Measurements from ENCODE around the gene SNX27. TPM values are rescaled to one million over a fixed set of nuclear protein-coding genes. Genes with fewer than 3 reads are reported as not detected.
"Not testable (repeated sequence)": the region's sequence is repeated elsewhere in the genome, so short reads cannot be mapped to it uniquely, and the experiment has no call there.

SNX27 gene
- total RNA-seq, 1 donor from 2014 or later = 16.4 TPM

DNA sequence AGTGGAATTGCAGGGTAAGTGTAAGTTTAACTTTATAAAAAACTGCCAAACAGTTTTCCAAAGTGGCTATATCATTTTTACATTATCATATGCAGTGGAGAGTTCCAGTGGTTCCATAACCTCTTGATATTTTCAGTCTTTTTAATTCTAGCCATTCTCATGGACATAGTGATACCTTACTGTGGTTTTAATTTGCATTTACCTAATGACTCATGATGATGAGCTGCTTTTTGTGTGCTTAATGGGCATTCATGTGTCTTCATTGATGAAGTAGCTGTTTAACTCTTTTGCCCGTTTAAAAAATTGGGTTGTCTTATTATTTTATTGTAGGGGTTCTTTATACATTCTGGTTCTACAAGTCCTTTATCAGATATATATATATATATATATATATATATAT is 29.4 kb downstream of the SNX27 start:
- ATAC-seq = no peak

DNA sequence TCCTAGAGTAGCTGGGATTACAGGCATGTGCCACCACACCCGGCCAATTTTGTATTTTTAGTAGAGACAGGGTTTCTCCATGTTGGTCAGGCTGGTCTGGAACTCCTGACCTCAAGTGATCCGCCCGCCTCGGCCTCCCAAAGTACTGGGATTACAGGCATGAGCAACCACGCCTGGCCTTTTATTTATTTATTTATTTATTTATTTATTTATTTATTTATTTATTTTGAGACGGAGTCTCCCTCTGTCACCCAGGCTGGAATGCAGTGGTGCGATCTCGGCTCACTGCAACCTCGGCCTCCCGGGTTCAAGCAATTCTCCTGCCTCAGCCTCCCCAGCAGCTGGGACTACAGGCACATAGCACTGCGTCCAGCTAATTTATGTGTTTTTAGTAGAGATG is 31.2 kb downstream of the SNX27 start:
- not testable (repeated sequence) for ATAC-seq

GRCh38 chr1:151644001-151644400 is 32.2 kb downstream of the SNX27 start:
- no peak for ATAC-seq

DNA sequence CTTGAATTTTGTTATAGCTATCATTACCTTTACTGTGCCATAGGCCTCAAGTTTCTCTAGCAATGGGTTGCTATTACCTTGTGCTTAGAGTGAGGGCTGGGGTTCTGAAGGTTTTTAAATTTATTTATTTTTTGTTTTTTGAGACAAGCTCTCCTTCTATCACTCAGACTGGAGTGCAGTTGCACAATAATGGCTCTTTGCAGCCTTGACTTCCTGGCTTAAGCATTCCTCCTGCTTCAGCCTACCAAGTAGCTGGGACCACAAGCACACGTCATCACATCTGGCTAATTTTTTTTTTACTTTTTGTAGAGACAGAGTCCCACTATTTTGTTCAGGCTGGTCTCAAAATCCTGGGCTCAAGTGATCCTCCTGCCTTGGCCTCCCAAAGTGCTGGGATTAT is 41.5 kb downstream of the SNX27 start:
- no peak for ATAC-seq

- no peak for ATAC-seq
Observed at GRCh38 chr1:151655371-151655770, 43.5 kb downstream of the SNX27 start.

DNA sequence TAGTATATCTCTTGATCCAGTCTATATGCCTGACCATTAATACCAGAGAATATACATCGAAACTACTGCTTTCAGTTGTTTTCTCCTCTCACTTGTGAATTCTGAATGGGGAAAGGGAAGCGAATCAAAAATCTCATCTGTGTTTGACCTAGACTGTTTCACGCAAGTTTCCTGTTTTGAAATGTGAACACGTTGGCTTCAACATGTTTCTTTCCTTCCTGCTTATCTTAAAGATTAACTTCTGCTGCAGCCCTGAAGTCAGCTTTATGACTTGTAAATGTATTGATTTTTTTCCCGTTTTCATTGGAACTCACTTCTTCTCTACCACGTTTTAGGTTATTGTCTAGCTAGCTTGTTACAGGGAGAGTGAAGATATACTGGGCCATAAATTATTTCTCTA is 49.9 kb downstream of the SNX27 start:
- ATAC-seq = no peak

DNA sequence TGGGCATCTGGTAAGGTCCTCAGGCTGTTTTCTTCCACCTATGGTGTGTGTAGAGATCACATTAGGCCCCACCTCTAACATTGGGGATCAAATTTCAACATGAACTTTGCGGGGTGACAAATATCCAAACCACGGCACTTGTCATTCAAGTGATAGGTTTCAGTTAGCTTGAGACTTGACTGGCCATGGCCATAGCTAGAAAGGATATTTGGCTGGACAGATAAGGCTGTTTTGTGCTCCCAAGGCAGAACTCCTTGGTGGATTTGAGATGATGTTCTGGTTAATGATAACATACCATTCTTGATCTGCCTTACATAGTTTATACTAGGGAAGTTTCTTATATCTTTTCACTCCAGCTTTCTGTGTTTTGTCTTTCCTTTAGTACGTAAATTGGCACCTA is 56.2 kb downstream of the SNX27 start:
- no peak for ATAC-seq

DNA sequence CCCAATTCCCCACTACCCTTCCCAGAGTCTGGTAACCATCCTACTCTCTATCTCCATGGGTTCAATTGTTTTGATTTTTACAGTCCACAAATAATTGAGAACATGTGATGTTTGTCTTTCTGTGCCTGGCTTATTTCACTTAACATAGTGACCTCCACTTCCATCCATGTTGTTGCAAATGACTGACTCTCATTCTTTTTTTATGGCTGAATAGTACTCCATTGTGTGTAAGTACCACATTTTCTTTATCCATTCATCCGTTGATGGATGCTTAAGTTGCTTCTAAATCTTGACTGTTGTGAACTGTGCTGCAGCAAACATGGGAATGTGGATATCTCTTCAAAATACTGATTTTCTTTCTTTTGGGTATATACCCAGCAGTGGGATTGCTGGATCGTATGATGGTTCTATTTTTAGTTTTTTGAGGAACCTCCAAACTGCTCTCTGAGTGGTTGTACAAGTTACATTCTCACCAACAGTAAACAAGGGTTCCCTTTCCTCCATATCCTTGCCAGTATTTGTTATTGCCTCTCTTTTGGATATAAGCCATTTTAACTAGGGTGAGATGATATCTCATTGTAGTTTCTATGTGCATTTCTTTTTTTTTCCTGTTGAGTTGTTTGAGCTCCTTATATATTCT is 58.3 kb downstream of the SNX27 start:
- not testable (repeated sequence) for ATAC-seq

- no peak for ATAC-seq
Observed at GRCh38 chr1:151673407-151673806, 61.6 kb downstream of the SNX27 start.

GRCh38 chr1:151680391-151680790 is 68.5 kb downstream of the SNX27 start:
- ATAC-seq = peak; percentile 51

DNA sequence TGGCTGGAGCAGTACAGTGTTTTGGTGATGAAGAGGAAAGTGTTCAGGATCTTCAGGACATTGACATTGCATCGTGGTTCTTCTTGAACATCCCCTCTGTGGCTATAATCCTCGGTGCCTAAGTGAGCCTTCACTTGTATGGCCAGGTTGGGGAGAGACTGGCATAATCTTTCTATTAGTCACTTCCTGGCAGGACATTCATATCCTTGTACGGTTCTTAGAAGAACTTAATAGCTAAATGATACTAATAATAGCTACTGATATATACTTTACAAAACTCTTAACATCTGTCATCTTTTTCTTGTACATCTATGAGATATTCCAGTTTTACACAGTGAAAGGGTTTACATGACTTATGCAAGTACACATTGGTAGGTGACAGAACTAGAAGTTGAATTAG is 69.0 kb downstream of the SNX27 start:
- ATAC-seq = peak; percentile 95

GRCh38 chr1:151681923-151682322 is 70.1 kb downstream of the SNX27 start:
- no peak for ATAC-seq

GRCh38 chr1:151682901-151683300 is 71.1 kb downstream of the SNX27 start:
- ATAC-seq = not testable (repeated sequence)

- no peak for ATAC-seq
Observed at GRCh38 chr1:151684128-151684527, 72.3 kb downstream of the SNX27 start.

GRCh38 chr1:151686561-151686960 is 74.7 kb downstream of the SNX27 start:
- no peak for ATAC-seq

DNA sequence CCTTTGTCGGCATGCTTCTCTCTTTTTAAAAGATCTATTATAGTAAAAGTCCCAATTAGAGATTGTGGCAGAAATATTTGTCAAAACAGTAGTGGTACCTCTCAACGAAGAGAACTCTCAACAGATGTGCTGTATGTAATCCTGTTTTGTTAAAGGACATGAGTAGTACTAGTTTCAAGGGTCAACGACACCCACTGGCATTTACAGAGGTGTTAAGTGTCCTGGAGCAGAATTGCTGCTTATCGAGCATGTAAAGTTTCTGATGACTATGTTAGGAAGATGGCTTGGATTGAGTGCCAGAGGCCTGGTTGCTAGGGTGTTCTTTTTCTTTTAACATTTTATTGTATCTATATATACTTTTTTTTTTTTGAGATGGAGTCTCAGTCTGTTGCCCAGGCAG is 77.6 kb downstream of the SNX27 start:
- no peak for ATAC-seq

DNA sequence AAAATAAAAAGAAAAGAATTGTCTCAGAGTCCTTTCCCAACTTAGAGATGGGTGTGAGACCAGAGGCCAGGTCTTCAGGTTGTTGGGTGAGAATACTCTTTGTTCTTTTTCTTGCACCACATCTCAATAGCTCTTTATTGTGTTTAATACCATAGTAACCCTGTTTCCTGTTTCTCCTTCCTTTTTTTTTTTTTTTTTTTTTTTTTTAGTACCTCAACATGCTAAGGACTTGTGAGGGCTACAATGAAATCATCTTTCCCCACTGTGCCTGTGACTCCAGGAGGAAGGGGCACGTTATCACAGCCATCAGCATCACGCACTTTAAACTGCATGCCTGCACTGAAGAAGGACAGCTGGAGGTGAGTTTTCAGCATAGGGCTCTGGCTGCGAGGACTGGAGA is 80.4 kb downstream of the SNX27 start:
- no peak for ATAC-seq

DNA sequence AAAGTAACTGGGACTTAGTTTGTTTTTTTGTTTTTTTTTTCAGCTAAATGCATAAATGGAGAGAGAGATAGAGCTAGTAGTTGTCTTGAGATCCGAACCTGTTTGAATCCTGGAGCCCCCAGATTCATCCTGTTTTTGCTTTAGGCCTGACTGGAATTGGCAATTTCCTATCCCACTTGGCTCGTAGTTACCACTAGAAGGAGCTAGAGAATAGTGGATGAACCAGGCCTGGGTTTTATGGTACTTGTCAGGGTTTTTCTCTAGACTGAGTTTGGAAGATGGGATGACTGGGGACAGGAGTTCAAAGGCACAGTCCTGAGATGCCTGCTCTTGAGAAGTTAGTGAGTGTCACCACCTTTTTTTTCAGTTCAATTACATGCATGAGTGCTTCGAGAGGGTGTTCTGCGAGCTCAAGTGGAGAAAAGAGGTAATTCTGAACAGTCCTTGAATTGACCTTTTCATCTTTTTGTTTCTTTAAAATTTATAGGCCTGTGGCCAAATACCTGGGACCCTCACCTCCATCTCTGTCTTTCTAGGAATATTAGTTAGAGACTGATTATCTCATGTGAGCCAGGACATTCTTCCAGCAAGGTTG is 81.3 kb downstream of the SNX27 start:
- ATAC-seq = peak; percentile 44

DNA sequence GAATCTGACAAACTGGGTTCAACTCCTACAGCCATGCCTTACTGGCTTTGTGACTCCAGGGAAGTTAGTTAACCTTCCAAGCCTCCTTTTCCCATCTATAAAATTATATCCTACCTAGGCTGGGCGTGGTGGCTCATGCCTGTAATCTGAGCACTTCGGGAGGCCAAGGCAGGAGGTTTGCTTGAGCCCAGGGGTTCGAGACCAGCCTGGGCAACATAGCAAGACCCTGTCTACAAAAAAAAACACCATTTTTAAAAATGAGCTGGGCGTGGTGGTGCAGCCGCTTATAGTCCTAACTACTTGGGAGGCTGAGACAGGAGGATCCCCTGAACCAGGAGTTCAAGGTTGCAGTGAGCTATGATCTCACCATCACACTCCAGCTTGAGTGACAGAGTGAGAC is 89.7 kb downstream of the SNX27 start:
- ATAC-seq = no peak

DNA sequence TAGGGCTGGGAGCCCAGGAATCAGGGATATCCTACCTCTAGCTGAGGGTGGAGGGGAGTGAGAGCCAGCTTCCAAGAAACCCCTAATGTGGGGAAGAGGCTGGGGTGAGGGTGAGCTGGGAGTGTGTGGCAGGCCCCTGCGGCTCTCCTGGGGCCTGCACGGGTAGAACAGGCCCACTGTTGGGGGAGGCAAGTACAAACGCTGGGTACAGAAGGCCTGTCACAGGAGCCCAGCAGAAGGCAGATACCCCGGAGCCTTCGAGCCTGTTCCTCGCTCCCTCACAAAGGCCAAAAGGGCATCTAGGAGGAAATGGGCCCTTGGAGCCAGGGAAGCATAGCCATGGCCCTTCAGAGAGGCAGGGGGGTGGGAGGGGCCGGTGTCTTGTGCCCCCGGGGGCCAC is 91.1 kb downstream of the SNX27 start:
- ATAC-seq = no peak

GRCh38 chr1:151703813-151704212 is 92.0 kb downstream of the SNX27 start:
- no peak for ATAC-seq

DNA sequence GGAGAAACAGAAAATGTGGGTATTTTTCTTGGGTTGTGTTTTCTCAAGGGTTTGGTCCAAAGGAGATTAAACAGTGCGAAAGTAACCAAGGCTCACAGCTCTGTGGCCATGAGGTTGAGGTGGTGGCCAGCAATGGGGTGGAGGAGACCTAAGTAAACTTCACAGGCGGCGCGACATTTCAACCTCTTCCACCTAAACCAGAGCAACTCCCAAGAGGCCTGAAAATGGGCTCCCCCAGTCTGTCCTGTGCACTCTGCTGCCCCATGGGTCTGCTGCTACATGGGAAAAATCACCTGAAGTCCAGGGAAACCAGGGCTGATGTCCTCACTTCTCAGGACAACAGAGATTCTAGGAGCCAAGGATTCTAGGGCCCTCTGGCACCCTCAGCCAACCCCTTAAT is 92.4 kb downstream of the SNX27 start:
- ATAC-seq = no peak

GRCh38 chr1:151705146-151705545 is 93.3 kb downstream of the SNX27 start:
- no peak for ATAC-seq

DNA sequence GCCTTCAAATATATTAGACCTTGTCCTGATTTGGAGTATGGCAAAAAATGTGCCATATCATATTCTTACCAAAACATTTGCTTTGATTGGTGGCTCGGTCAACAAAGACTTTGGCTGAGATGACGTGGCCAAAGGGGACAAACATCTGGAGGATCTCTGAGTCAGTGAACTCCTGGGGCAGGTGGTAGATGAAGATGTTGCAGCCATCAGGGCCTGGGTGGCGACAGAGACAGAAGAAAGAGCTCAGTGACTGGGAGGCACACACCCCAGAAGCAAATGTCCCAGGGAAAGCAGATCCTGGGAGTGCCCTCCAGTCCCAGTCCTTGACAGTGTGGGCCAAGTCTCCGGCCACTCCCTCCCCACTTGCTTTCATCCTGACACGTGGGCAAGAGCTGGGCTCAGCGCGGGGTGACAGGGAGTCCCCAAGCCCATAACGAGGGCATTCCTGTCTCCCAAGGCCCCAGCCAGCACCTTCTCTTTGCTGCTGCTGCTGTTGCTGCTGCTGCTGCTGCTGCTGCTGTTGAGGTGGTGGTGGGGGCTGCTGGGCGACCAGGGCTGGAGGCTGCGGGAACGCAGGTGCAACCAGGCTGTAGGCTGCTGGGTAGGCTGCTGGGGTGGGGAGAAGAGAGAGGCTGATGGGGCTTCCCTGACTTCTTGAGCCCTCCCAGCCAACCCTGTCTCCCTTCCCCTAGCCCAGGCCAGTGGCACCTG is 94.1 kb downstream of the SNX27 start:
- ATAC-seq = no peak

All from esophagus mucosa (tissue), 1 donor.